Activated B cell treated with CpG ODN at 0.5 μM for 24 hours (primary cell): ENCODE data around the gene KHDC4. TPM values are rescaled to one million over a fixed set of nuclear protein-coding genes. Genes with fewer than 3 reads are reported as not detected.

Experiments used
- ATAC-seq: fragments of 200-7000 bp; cut with Tn5 transposase; one replicate; pipeline ENCODE4 v1.10.0; 2021; ENCODE audit warnings: low read depth, mild to moderate bottlenecking, moderate library complexity
- CTCF ChIA-PET: fragments of 350-600 bp; sonication (Branson Sonifier 250); formaldehyde crosslinking; loops from one replicate; lab custom pipeline; 2021; ENCODE audit warnings: antibody characterized with exemption; lab: Charles Lee
- POLR2A ChIA-PET: fragments of 350-600 bp; sonication (Branson Sonifier 250); formaldehyde crosslinking; loops from one replicate; lab custom pipeline; 2021; ENCODE audit warnings: antibody characterized with exemption; lab: Charles Lee
- DNase-seq: peaks from one replicate; pipeline ENCODE4 v3.0.0; 2022
- H3K27ac Mint-ChIP-seq: one replicate; pipeline ENCODE4 v1.8.0; 2020; ENCODE audit warnings: mixed read lengths
- H3K27me3 Mint-ChIP-seq: one replicate; pipeline ENCODE4 v1.8.0; 2021; ENCODE audit warnings: mixed read lengths
- H3K36me3 Mint-ChIP-seq: one replicate; pipeline ENCODE4 v1.8.0; 2021; ENCODE audit warnings: low read depth, mixed read lengths
- H3K4me1 Mint-ChIP-seq: one replicate; pipeline ENCODE4 v1.8.0; 2021; ENCODE audit warnings: mixed read lengths
- H3K4me3 Mint-ChIP-seq: one replicate; pipeline ENCODE4 v1.8.0; 2020; ENCODE audit warnings: mild to moderate bottlenecking, mixed read lengths
- H3K9me3 Mint-ChIP-seq: one replicate; pipeline ENCODE4 v1.8.0; 2020; ENCODE audit warnings: mixed read lengths
- CTCF ChIP-seq: fragments of 200-600 bp; IDR thresholded peaks from one replicate; pipeline ENCODE4 v1.8.0; 2022; ENCODE audit warnings: antibody characterized with exemption, mild to moderate bottlenecking
- intact Hi-C: fragments of 100-400 bp; cut with micrococcal nuclease; formaldehyde crosslinking; loops from one replicate; pipeline ENCODE4 v1.15.1; 2024
- total RNA-seq: library from RNA; stranded (reverse); gene quantifications from 2 replicates; pipeline ENCODE4 v1.2.3, GENCODE V29; 2022

Gene KHDC4
- total RNA-seq, 1 donor from 2014 or later: 105 TPM

- intact Hi-C loops: loop anchor here (5.0 kb wide), 1 partner anchor 138 kb away; the partner anchor contains the start of genes LAMTOR2 and UBQLN4
- Mint-ChIP-seq H3K4me3 (no peak overlapping the region), H3K4me1 (peaks cover 22% of the 10 kb centered on the region), H3K27ac (no peak overlapping the region), H3K9me3 (no peaks in the 10 kb centered on the region), H3K36me3 (peaks cover 82% of the 10 kb centered on the region), H3K27me3 (no peaks in the 10 kb centered on the region)
- ATAC-seq (no peak), DNase-seq (no peak)
- ChIA-PET CTCF (no interaction called here), POLR2A (no interaction called here)
- no peak for TF ChIP-seq CTCF
Observed at GRCh38 chr1:155913969-155914757, 20.1 kb downstream of the KHDC4 start.

GRCh38 chr1:155912056-155912536 lies 22.1 kb downstream of the KHDC4 start:
- Mint-ChIP-seq H3K36me3 (peaks cover 86% of the 10 kb centered on the region), H3K27me3 (no peaks in the 10 kb centered on the region), H3K9me3 (no peaks in the 10 kb centered on the region), H3K4me1 (peaks cover 22% of the 10 kb centered on the region), H3K4me3 (peak overlapping the region; percentile 99), H3K27ac (peak overlapping the region; percentile 97)
- CTCF ChIA-PET: no interaction called here
- TF ChIP-seq CTCF: no peak
- POLR2A ChIA-PET: interaction anchor here (0.6 to 1.7 kb wide), 3 partner anchors 19 to 527 kb away, joined by 3 to 17 read pairs (median 6); partner anchors contain the start of gene KHDC4
- ATAC-seq (no peak), DNase-seq (no peak)
- intact Hi-C loops: loop anchor here (5.0 kb wide), 1 partner anchor 140 kb away; the partner anchor contains the start of genes LAMTOR2 and UBQLN4

GRCh38 chr1:155911156-155912055 lies 22.8 kb downstream of the KHDC4 start, which contains the start of gene RIT1:
TSS of gene RIT1 (minus strand) at chr1:155911349. CDS start at chr1:155910761, 588 bp downstream.
- peaks cover 82% of the 10 kb centered on the region for H3K36me3 Mint-ChIP-seq
- H3K27me3 Mint-ChIP-seq: no peaks in the 10 kb centered on the region
- H3K9me3 Mint-ChIP-seq: no peaks in the 10 kb centered on the region
- ChIA-PET POLR2A (interaction anchor here (0.5 to 1.7 kb wide), 6 partner anchors 19 to 166 kb away, joined by 3 to 17 read pairs (median 6); partner anchors contain the start of genes ARHGEF2, KHDC4 and UBQLN4), CTCF (no interaction called here)
- intact Hi-C loops: loop anchor here (1.0 to 5.0 kb wide), 5 partner anchors 23 to 141 kb away; partner anchors contain the start of genes ARHGEF2, KHDC4, LAMTOR2 and SYT11
- ATAC-seq: peak; percentile 97
- peak within 1 kb of the TSS; percentile 97 for H3K27ac Mint-ChIP-seq
- peaks cover 22% of the 10 kb centered on the region for H3K4me1 Mint-ChIP-seq
- TF ChIP-seq CTCF: no peak
- DNase-seq: peak; percentile 74
- H3K4me3 Mint-ChIP-seq: peak within 1 kb of the TSS; percentile 99

GRCh38 chr1:155910621-155911121 lies 23.5 kb downstream of the KHDC4 start:
- CTCF ChIA-PET: no interaction called here
- H3K27me3 Mint-ChIP-seq: no peaks in the 10 kb centered on the region
- ATAC-seq: peak; percentile 29
- peaks cover 22% of the 10 kb centered on the region for H3K4me1 Mint-ChIP-seq
- H3K36me3 Mint-ChIP-seq: peaks cover 80% of the 10 kb centered on the region
- no peak for TF ChIP-seq CTCF
- H3K4me3 Mint-ChIP-seq: peak overlapping the region; percentile 99
- intact Hi-C loops: loop anchor here (1.0 to 5.0 kb wide), 5 partner anchors 24 to 142 kb away; partner anchors contain the start of genes ARHGEF2, KHDC4, LAMTOR2 and SYT11
- POLR2A ChIA-PET: interaction anchor here (0.5 to 1.2 kb wide), 4 partner anchors 67 to 165 kb away, joined by 3 to 7 read pairs (median 6); partner anchors contain the start of genes ARHGEF2 and UBQLN4
- peak overlapping the region; percentile 97 for H3K27ac Mint-ChIP-seq
- H3K9me3 Mint-ChIP-seq: no peaks in the 10 kb centered on the region
- no peak for DNase-seq
